Stomach (tissue), 9 donors: ENCODE measurements around the gene STRN3. TPM values are rescaled to one million over a fixed set of nuclear protein-coding genes. Genes with fewer than 3 reads are reported as not detected.

ENCODE experiments used
- DNase-seq, 2 donors: peaks; one replicate each; pipeline versions ENCODE4 v3.0.0 to v3.0.0-alpha.2; 2013 to 2019
- H3K27ac ChIP-seq, 5 donors: fragments of 200-600 bp in 4 of 5; sonication (generic) in 4 of 5; one replicate each; pipeline ENCODE4 v1.5.1; 2013 to 2019; ENCODE audit warnings: mild to moderate bottlenecking in 1 of 5, moderate library complexity in 1 of 5
- H3K27me3 ChIP-seq, 3 donors: fragments of 200-600 bp; sonication (generic); one replicate each; pipeline ENCODE4 v1.5.1; 2017 to 2019; ENCODE audit warnings: mixed run types in 1 of 3
- H3K36me3 ChIP-seq, 4 donors: fragments of 200-600 bp; sonication (generic); 1 replicate in 3 of 4; 2 replicates in 1 of 4; pipeline ENCODE4 v1.5.1; 2016 to 2019
- H3K4me1 ChIP-seq, 4 donors: fragments of 200-600 bp; sonication (generic); one replicate each; pipeline ENCODE4 v1.5.1; 2016 to 2019
- H3K4me3 ChIP-seq, 4 donors: fragments of 200-600 bp; sonication (generic) in 3 of 4; one replicate each; pipeline ENCODE4 v1.5.1; 2016 to 2019; ENCODE audit warnings: mild to moderate bottlenecking in 1 of 4
- H3K9me3 ChIP-seq, 4 donors: fragments of 200-600 bp; sonication (generic); one replicate each; pipeline ENCODE4 v1.5.1; 2016 to 2019
- EP300 ChIP-seq: sonication (generic); formaldehyde crosslinking; IDR thresholded peaks from one replicate; pipeline ENCODE4 v1.6.1; 2017; ENCODE audit warnings: antibody characterized with exemption
- POLR2A ChIP-seq, 4 donors: fragments of 450-650 bp; IDR thresholded peaks; one replicate each; pipeline ENCODE4 v1.6.1; 2016; ENCODE audit warnings: antibody characterized with exemption in 4 of 4, control low read depth in 2 of 4, mild to moderate bottlenecking in 1 of 4, moderate library complexity in 1 of 4
- POLR2AphosphoS5 ChIP-seq, 3 donors: sonication (generic); formaldehyde crosslinking; IDR thresholded peaks; one replicate each; pipeline ENCODE4 v1.6.1; 2016; ENCODE audit warnings: antibody characterized with exemption in 3 of 3
- WGBS, 5 donors: extraction: QIAGEN DNeasy Blood & Tissue Kit in 3 of 5; methylation state at CpG; one replicate each; pipeline versions ENCODE4 v1.1.5 to v1.1.7; 2013 to 2018; 5-methylcytosine and 5-hydroxymethylcytosine counted together
- intact Hi-C: fragments of 100-400 bp; cut with DNase I; formaldehyde crosslinking; loops from one replicate; pipeline ENCODE4 v1.15.1; 2023; ENCODE audit warnings: low total_unique reads
- polyA plus RNA-seq, 3 donors: library from polyadenylated mRNA; stranded (reverse); fragments of 200-250 nt; gene quantifications; one replicate each; pipeline ENCODE4 v1.2.3, GENCODE V29; 2013
- total RNA-seq, 5 donors: library from RNA; depleted of rRNA; stranded (reverse); fragments of >200 nt; gene quantifications; one replicate each; pipeline versions ENCODE4 v1.1.0 to v1.2.3, GENCODE V29; 2014 to 2016
- TF ChIP-seq, protein P1 (sequence below), 7 experiments: fragments of 450-650 bp in 4 of 7; fragments of 200-600 bp in 3 of 7; sonication (generic) in 3 of 7; IDR thresholded peaks; one replicate each; pipeline ENCODE4 v1.5.1; 2016 to 2019; ENCODE audit warnings: antibody characterized with exemption in 7 of 7, control low read depth in 2 of 7, mild to moderate bottlenecking in 1 of 7
- donor health status: healthy with polysubstance abuse.
- donor health status: Bipolar disorder and iron deficiency.
- donor health status: healthy.

STRN3 gene
- total and polyA plus RNA-seq, 8 donors = 8.1 to 91.8 (median 24.6) TPM

DNA sequence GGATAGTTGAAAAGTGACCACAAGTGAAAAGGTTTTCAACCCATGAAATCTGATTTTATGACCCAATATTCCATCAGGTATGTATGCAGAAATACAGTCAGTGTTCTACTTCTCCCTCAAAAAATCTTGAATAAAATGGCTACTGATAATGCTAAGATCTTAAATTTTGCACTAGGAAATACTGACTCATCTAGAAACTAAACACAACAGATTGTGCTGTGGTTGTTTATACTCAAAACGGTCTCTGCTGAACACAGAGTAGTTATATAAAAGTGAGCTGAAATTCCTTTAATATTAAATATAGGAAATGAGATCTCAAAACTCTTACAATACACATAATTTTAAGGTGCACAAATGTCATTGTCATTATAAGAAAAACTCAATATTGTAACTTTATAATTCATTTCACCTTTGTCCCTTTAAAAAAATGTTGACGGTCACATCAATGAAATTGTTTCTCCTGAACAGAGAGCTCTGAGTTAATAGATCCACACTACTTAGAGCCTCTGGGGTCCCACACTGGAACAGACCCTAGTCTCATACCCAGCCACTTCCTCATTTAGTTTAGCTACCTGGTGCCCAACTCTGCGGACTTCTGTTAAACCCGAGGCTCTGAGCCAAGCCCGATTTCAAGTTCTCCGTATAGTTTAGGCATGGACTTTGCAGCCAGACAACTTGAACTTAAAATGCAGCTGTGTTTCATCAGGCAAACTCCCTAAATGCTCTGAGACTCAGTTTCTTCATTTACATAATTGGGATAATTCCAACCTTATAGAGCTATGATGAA, 142.5 kb downstream of the STRN3 start:
- Histone ChIP-seq H3K27me3 (no peaks in the 10 kb centered on the region), H3K4me1 (no peaks in the 10 kb centered on the region), H3K9me3 (no peaks in the 10 kb centered on the region), H3K27ac (no peak overlapping the region), H3K36me3 (no peaks in the 10 kb centered on the region), H3K4me3 (no peak overlapping the region)
- TF ChIP-seq EP300 (no peak), POLR2A (IDR thresholded peaks at IDR 0.05) (no peak), POLR2AphosphoS5 (IDR thresholded peaks at IDR 0.05) (no peak)
- TF ChIP-seq, protein P1, sequence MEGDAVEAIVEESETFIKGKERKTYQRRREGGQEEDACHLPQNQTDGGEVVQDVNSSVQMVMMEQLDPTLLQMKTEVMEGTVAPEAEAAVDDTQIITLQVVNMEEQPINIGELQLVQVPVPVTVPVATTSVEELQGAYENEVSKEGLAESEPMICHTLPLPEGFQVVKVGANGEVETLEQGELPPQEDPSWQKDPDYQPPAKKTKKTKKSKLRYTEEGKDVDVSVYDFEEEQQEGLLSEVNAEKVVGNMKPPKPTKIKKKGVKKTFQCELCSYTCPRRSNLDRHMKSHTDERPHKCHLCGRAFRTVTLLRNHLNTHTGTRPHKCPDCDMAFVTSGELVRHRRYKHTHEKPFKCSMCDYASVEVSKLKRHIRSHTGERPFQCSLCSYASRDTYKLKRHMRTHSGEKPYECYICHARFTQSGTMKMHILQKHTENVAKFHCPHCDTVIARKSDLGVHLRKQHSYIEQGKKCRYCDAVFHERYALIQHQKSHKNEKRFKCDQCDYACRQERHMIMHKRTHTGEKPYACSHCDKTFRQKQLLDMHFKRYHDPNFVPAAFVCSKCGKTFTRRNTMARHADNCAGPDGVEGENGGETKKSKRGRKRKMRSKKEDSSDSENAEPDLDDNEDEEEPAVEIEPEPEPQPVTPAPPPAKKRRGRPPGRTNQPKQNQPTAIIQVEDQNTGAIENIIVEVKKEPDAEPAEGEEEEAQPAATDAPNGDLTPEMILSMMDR (IDR thresholded peaks at IDR 0.05) = no peak
- intact Hi-C loops = no loop called here
- no peak for DNase-seq
- WGBS, 5 donors = 71 to 82% (median 73%) methylated on average over 6 of the region's 6 CpGs

GRCh38 chr14:30882431-30882830, 143.7 kb downstream of the STRN3 start:
- 47 to 97% (median 88%) methylated on average over 1 of the region's 1 CpG for WGBS, 5 donors
- Histone ChIP-seq H3K27ac (no peak overlapping the region), H3K4me1 (no peaks in the 10 kb centered on the region), H3K36me3 (no peaks in the 10 kb centered on the region), H3K9me3 (no peaks in the 10 kb centered on the region), H3K27me3 (peaks cover 0 to 7% (median 0%) of the 10 kb centered on the region in 3 donors), H3K4me3 (no peak overlapping the region)
- TF ChIP-seq POLR2A (IDR thresholded peaks at IDR 0.05) (no peak), POLR2AphosphoS5 (IDR thresholded peaks at IDR 0.05) (no peak), EP300 (no peak)
- TF ChIP-seq, protein P1 (IDR thresholded peaks at IDR 0.05) = no peak
- intact Hi-C loops = no loop called here
- DNase-seq = no peak

- no peak for DNase-seq
- H3K9me3 ChIP-seq = no peaks in the 10 kb centered on the region
- peaks cover 0 to 59% (median 29%) of the 10 kb centered on the region in 3 donors for H3K27me3 ChIP-seq
- H3K27ac ChIP-seq = no peak overlapping the region
- TF ChIP-seq POLR2A (IDR thresholded peaks at IDR 0.05) (no peak), EP300 (no peak), POLR2AphosphoS5 (IDR thresholded peaks at IDR 0.05) (no peak)
- TF ChIP-seq, protein P1 (IDR thresholded peaks at IDR 0.05) = no peak
- WGBS, 5 donors = 61 to 74% (median 73%) methylated on average over 4 of the region's 4 CpGs
- intact Hi-C loops = no loop called here
- H3K4me1 ChIP-seq = peaks cover 17 to 23% (median 19%) of the 10 kb centered on the region in 4 donors
- no peaks in the 10 kb centered on the region for H3K36me3 ChIP-seq
- H3K4me3 ChIP-seq = no peak overlapping the region
These were observed 149.5 kb downstream of the STRN3 start for GRCh38 chr14:30876692-30877091.

DNA sequence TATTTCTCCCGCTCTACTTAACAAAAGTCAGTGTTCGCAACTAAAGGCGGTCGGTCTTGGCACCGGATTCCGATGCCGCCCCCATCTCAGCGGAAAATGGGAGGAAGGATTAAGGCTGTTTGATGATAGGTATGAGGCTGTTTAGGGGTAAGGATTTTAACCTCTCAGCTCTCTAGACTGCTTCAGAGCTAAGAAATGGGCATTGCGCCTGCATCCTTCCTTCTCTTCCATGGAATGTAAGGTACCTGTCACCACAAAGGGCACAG, 150.5 kb downstream of the STRN3 start:
- Histone ChIP-seq H3K36me3 (no peaks in the 10 kb centered on the region), H3K27me3 (peaks cover 0 to 64% (median 29%) of the 10 kb centered on the region in 3 donors), H3K9me3 (no peaks in the 10 kb centered on the region), H3K4me3 (peak overlapping the region in 2 of 4 donors; percentile 59 to 72), H3K27ac (no peak overlapping the region), H3K4me1 (peaks cover 17 to 23% (median 19%) of the 10 kb centered on the region in 4 donors)
- TF ChIP-seq, protein P1 (IDR thresholded peaks at IDR 0.05) = no peak
- TF ChIP-seq POLR2A (IDR thresholded peaks at IDR 0.05) (no peak), EP300 (no peak), POLR2AphosphoS5 (IDR thresholded peaks at IDR 0.05) (no peak)
- intact Hi-C loops = no loop called here
- 27 to 42% (median 37%) methylated on average over 9 of the region's 9 CpGs for WGBS, 5 donors
- peak in 1 of 2 donors; percentile 18 for DNase-seq
